GM19043 (cell line): Measurements from ENCODE around the gene ERC2.

Source experiments
- ATAC-seq: cut with Tn5 transposase; IDR thresholded peaks from one replicate; pipeline ENCODE4 v1.9.1; 2021; ENCODE audit warnings: low read depth; ENCODE audit not compliant: unreplicated experiment

Gene ERC2

DNA sequence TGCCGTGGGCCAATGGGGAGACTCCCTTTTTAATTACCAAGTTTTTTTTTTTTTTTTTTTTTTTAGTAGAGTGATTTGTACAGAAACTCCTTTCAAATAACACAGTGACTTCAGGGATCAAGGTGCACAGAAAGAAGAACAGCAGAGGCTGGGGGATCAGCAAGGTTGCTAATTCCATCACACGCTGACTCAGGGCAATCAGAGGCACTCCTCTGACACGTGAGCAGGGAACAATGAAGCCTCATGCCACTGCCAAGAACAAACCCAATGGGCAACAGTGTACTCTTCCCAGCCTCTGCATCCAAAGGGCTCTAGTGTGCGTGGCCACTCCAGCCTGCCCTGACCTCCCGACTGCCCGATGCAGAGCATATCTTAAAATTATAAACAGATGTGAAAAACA lies 794.5 kb downstream of the ERC2 start:
- no peak for ATAC-seq

DNA sequence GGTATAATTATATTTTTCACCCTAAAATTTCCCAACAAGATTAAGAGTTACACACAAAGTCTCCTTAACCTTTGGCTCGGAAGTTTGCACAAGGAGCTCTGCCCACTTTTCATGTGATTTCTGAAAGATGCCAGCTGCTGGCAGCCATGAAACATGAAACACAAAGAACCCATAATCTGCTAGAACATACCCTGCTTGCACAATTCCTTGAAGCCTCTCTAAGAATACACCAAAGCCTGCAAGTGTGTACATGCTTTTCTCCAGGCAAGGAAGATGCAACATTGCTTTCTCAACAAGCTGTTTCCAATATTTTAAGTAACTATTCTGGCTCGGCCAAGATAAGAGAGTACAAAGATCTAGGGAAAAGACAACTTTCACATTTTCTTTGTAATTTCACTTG lies 799.1 kb downstream of the ERC2 start:
- ATAC-seq: no peak

DNA sequence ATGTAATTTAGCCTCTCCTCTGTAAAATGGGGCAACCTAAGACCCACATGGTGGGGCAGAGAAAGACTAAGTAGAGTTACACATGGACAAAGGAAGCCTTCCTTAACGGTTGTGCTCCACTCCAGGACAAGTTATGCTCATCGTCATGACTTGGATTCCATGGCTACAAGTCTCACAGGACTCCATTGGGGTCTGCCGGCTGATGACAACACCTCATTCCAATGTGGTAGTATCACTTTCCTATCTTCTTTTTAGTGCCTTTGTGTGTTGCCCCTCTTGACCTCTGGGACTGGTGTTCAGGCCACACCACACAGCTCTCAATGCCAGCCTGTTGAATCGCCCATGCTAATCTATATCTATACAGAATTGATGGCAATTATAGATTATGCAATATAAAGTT lies 799.9 kb downstream of the ERC2 start:
- ATAC-seq: no peak

DNA sequence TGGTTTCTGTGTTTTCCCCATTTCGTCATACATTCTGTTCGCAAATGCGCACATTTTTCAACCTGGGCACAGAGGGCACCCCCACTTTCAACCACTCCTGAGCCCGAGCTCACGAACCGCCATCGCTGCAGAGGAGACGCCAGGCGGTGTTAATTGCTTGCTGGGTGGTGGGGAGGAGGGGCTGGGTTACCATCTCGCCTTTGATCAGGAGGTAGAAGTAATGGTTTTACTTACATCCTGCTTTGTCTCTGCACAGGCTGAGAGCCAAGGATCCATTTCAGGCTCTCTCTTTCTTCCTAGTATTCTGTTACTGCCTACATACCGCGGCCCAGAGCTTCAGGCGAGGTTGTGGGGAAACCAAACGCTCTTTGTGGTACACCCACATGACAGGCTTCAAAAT lies 803.9 kb downstream of the ERC2 start:
- no peak for ATAC-seq

DNA sequence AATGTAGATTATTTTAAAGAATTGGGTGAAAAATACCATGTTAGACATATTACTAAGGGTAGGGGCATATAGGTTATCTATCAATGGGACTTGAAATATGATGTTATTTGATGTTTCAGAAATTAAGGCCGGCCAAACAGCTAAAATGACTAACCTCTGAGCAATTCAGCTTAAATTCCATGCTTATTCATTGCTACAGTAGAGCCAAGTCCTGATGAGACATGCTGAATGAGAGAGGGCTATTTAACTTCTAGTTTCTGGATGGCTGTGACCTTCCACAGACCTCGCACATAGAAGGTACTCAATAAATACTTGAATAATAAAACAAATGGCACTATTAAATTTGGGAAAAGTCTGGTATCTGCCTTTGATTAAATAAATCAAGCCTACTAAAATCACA lies 805.6 kb downstream of the ERC2 start:
- ATAC-seq: no peak

DNA sequence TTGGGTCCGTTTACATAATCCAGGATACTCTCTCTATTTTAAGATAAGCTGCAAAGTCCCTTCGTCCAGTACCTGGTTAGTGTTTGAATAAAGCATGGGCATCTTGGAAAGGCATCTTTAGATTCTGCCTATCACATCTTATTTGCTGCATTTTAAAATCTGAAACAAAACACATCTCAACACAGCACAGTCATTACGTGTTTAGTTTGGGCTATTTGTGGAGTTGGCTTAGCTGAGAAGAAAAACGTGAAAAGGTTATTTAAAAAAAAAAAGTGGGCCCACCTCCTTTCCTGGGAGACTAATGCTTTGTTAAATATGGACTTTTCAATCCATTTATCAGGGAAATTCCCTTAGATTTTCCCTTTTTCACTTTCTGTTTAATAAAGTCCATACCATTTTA lies 806.7 kb downstream of the ERC2 start:
- no peak for ATAC-seq

DNA sequence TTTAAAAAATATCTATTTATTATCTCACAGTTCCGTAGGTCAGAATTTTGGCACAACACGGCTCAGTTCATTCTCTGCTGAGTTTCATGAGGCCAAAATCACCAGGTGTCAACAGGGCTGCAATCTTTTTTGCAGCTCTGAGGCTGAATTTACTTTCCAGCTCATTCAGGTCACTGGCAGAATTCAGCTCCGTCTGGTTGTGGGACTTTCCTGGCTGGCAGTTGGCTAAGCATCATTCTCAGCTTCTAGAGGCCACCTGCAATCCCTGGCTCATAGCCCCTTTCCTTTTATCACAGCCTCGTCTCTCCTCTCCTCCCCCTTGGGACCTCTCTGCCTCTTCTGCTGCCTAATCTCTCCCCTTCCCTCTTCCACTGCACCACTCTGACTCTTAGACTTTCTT lies 807.1 kb downstream of the ERC2 start:
- no peak for ATAC-seq

DNA sequence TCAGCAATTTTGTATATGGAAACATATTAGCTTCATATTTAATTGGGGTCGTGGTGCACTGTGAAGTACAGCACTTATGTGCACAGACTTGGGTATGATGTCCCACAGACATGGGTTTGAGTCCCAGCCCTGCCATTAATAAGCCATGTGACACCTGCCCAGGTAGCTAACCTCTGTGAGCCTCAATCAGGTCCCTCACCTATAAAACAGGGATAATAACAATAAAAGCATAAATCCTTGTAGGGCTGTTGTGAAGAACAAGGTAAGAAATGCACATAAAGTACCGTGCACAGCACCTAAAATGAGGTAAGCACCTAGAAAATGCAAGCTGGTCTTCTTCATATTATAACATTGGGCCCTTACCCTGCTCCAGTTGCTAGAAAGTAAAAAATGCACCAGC lies 807.6 kb downstream of the ERC2 start:
- ATAC-seq: no peak

DNA sequence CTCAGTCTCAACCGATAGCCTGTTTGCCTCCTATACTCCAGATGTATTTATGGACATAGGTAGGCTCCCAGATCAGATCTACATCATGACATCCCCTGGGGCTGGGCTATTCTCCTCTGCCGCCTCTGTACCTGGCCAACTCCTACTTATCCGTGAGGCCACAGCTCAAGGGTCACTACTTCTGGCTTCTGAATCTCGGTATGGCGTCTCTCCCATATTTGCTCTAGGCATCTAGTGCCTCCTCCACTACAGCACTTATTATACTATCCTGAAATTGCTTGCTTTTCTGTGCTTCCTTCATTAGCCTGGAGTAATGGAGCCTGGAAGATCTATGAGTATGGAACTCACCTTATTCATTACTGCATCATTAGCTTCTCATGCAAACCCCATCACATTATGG lies 808.6 kb downstream of the ERC2 start:
- ATAC-seq: no peak

DNA sequence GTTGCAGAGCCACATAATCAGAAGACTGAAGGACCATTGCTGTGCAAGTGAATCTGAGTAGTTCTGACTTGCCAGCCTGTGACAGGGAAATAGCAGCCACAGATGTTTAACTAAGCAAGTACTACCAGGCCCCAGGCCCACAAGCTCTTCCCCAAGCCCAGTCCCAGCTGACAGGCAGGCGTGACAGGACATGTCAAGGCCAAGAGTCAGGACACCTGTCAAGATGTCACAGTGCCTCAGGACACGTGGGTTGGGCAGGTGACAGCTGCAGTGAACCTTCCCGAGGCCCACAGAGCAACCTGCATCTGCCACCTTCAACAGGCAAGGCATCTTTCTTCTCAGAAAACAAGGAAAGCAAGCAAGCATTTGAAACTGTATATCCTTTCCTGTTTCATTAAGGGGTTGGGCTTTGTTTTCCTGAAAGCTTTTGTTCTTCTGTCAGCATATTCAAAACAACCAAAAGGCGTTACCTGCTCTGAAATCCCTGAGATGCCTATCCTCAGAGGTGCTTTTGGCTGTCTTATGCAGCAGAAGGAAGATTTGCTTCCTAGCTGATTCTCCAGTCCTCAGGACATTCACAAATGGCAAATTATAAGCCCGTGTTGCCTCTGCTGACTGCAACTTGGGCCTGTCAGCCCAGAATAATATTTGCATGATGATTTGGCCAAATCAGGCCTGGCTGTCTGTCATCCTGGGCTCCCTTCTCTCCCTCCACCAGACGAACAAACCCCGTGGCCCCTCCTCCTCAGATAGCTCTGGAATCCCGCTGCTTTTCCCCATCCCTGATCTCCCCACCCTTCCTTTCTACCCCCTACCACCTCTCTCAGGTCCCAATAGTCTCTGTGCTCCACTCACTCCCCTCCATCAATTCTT lies 809.3 kb downstream of the ERC2 start:
- ATAC-seq: no peak

DNA sequence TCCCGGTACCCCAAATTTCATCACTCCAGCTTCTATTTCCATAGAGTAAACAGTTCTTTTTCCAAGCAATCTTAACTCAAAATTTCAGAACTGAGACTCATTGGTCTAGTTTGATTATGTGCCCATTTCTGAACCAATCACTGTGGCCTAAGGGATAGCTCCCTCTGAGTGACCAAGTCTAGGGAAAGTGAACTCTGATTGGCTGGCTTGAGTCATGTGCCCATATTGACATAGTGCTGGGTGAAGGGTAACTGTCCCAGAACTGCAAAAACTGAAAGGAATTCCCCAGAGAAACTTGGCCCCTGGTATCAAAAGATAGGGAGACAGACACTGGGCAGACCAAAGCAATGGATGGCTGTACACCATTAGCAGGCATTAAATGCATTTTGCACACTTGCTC lies 810.0 kb downstream of the ERC2 start:
- ATAC-seq: no peak

DNA sequence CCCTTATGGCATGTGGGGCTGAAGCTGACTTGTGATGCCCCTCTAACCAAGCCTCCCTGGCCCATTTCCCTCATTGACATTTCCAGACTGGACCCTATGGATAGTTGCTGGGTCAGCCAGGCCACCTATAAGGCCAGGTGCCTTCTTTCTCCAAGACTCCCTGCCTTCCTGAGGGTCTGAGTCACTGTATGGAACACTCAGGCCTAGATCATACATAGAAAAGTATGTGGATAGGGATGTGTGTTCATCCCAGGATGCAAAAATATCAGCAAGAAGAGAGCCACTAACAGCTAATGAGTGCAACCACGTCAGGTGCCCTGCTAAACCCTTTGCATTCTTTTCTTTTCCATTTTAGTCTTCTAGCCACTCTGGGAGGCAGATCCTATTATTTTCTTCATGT lies 812.7 kb downstream of the ERC2 start:
- no peak for ATAC-seq

DNA sequence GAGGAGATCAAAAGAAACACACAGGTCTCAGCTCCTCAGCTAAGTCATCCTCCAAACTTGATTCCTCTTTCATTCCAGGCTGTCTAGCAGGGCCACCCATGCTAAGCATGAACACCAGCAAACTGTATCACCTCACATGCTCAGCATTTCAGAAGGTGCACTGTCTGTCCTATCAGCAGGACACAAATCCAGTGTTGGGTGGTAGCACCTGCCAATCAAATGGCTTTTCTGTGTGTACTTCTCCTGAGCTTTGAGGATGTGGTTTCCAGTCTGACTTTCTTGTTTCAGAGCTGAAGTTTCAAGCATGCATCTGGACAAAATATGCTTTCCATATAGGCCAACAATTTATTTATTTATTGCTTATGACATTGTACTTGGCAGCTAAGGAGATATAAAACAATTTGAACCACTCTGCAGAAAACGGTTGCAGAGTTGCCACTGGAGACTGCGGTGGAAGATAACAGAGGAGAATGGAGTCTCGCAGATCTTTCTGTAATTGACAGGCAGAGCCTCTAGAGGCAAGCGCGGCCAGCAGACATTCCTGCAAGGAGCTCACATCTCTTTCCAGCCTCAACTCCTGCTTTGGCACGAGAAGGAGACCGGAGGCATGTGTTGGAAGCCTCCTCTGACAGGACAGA lies 814.0 kb downstream of the ERC2 start:
- ATAC-seq: peak; percentile 92

DNA sequence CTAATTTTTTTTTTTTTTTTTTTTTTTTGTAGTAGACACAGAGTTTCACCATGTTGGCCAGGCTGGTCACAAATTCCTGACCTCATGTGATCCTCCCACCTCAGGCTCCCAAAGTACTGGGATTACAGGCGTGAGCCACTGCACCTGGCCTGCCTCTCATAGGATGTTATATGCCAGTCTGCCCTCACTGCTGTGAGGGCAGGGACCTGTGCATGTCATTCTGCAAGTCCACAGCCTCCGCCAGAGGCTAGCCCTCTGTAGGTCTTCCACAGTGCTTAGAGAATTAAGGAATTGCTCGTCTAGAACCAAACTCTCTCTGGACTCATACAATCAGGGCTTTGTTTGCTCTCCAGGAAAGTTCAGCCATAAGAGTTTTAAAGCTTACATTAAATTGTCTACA lies 817.3 kb downstream of the ERC2 start:
- no peak for ATAC-seq

DNA sequence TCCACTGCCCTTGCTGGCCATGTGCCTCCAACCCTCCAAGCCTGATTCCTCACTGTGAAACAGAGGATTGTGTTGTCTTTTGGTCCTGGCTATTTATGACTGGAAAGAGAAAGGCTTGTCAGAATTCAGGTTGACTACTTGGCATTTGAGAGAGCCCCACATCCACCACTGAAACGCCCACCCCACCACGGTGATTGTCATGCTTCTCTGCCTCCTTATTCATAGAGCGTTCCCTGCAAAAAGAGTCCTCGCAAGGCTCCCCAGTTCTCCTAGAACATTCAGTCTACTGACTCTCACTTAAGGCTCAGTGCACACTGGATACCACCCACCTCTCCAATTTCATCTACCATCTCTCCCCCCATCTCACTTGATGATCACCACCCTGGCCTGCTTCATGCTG lies 818.3 kb downstream of the ERC2 start:
- ATAC-seq: no peak

DNA sequence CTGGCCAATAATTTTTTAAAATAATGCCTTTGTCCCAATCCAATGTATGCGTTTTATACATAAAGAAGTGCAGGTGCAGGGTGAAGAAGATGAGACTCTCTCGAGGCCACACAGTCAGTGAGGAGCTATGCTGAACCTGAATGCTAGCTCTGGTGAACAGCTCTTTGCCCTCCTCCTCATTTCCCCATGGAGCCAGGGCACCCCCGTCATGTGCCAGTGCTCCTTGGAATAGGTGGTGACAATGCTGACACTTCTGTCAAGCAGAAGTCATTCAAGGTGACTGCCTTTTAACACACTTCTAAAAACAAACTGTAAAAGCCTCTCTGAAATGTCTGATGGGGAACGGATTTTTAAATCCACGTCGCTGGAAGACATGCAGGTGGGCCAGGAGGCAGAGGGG lies 818.7 kb downstream of the ERC2 start:
- no peak for ATAC-seq

DNA sequence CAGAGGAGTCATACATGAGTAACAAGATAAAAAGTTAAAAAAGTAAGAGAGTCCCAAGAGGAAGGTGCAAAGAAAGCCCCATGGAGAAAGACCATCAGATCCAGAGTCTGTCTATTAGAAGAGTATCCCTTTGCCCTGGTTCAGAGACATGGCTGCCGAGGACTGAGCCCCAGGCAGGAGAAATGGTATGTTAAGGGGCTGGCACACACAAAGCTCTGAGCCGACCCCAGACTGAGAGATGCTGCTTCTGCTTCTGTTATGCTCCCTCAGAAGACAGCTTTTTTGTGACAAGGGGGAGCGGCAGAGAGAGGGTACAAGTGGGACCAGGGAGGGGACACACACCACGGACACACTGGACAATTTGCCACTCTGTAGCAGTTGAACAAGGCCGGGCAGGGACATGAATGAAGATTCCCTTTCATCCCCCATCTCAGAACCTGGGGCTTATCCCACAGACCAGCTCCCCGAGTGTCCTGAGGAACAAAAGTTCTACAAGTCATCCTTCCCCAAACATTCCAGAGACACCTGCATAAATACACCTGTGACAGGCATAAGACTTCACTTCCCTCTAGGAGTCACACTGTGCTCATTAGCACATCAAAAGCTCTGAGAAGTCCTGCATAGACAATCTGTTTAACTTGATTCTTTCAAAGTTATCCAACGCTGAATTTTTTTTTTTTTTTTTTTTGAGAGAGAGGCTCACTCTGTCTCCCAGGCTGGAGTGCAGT lies 819.5 kb downstream of the ERC2 start:
- no peak for ATAC-seq

DNA sequence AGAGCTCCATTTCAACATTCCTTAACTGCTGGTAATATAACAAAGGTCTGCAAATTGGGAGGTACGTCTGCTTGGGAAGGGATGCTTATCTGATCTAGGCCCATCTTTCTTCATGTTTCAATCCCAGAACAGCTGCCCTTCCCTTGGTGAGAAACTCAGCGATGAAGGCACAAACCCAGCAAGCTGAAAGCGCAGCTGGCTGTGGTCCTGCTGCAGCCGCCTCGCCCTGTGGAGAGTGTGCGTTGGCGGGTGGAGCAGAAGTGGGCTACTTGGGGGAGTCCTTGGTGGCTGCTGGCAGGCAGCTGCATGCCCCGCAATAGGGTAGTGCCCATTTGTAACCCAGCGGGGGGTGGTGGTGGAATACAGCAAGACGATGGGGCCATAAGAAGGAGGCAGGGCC lies 820.6 kb downstream of the ERC2 start:
- no peak for ATAC-seq

DNA sequence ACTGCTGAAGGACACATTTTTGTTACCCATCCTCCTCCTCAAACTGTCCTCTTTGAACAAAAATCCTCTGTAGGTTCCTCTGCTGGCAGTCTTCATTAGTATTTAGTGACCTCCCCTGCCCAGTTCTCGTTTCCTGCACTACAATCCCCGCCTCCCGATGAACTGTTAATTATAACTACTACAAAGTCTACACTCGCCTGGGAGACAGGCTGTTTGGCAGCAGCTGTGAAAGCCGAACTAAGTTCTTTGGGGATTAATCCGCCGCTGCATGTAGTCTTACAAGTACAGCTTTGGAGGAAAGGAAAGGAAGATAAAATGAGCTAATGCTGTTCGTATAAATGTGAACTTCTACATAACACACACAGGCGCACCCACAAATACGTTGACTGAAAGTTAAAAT lies 821.2 kb downstream of the ERC2 start:
- ATAC-seq: no peak

DNA sequence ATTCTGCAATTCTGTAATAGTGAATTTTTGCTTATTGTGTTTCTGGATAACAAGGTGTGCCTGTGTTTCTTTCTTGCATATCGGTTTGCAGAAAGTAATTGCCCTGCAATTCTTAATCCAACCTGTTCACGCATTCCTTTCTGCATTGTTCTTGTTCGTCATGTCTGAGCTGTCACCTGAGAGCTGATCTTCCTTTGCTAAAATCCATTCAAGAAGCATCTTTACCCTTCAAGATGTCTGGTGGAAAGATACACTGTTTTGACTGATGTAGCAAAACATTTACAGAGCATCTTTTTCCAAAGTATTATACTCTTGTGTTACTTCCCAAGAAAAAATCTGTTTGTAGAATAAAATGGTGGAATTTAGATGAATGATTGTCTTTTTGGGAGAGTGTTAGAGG lies 822.1 kb downstream of the ERC2 start:
- no peak for ATAC-seq

DNA sequence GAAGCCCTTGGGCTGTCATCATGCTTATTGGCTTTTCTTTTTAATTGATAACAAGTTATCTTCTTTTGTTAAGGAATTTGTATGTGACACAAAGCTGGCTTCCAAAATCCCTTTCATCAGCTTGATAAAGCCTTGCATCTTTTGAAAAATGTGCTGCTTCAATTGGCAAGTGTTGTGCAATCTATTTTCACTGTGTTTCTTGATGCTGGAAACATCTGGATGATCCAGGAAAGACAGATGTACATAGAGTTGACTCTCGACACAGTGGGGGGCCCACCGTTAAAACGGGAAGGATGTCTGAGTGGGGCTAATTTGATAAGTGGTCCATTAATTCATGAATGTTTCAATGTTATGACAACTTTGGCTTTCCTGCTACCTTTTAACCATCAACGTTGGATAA lies 822.8 kb downstream of the ERC2 start:
- no peak for ATAC-seq

DNA sequence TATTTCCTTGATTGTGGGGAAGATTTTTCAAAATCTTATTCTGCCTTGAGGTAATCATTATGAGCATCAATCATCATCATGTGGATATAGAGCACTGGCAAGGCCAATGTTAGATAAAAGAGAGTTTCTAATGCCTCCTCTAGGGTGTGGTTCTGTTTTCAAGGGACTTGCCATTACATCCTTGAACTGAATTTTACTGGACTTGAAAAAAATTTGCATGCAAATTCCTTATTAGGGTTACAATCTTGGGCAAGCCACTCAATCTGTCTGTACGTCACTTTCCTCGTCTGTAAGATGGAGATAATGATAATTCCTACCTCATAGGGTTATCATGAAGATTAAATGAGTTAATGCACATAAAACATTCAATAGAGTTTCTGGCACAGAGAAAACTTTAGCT lies 825.0 kb downstream of the ERC2 start:
- no peak for ATAC-seq
